Hepatic stellate cell (primary cell): ENCODE results near the gene P3H2.

ENCODE experiments used
- DNase-seq: peaks from one replicate; pipeline ENCODE4 v3.0.0; 2011; ENCODE audit warnings: low spot score

The P3H2 gene

DNA sequence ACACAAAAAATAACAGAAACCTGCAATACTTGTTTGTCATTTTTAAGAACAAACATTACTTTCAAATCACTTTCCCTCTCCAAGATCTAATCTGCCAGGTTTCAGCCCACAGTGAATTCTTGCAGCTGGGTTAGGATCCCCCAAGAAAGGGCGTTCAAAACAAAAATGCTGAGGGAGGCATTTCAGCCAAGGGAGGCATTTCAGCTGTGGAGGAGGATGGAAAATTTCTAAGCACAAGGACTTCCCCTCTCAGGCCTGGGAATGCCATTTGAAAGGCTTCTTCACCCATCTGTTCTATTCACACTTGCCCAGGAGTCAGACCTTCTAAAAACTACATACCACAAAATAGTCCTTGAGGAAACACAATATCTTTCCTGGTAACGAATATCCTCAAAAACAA is 69.1 kb downstream of the P3H2 start:
- no peak for DNase-seq

DNA sequence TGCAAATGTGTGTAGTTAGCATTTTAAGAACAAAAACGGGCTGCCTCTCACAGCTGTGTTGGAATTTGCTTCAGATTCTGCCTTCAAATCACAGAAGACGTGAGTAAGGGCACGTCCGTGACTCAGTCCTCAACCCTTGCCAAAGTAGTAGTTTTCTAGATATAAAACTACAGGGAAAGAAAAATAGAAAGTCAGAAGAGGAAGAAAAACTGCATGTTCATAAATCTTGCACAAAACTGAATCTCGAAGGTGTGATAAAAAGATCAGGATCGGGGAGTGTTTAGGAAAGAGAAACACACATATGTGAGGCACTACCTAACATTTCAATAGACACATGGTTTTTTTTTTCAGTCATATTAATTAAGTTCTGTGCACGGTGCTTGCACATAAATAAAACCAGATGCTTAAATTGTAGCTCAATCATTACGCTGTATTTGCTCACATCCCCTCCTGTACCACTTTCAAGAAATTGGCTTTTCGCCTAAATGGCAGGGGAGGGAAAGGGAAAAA is 71.7 kb downstream of the P3H2 start:
- peak; percentile 22 for DNase-seq

- no peak for DNase-seq
Measured at GRCh38 chr3:190044974-190045373, 75.7 kb downstream of the P3H2 start.

DNA sequence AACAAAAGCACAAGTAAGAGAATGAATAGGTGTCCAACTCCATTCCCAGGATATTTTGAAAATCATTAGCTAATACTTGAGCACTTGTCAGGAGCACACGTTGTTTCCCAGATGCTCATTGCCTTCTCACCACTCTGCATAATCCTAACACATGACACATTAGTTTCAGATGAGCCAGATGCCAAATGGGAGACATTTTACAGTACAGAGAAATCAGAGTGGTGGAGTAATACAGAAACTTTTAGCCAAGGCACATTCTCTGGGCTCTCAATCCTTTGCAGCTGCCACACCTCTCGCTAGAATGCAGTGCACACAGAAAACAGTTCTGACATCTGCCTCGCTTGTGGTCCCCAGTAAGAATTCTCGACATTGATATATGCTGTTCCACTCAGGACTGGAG is 76.6 kb downstream of the P3H2 start:
- no peak for DNase-seq

GRCh38 chr3:190043741-190044140 is 77.0 kb downstream of the P3H2 start:
- no peak for DNase-seq

- DNase-seq: no peak
Measured at GRCh38 chr3:190042558-190042957, 78.1 kb downstream of the P3H2 start.

- no peak for DNase-seq
Measured at GRCh38 chr3:190041333-190042041, 79.2 kb downstream of the P3H2 start.

DNA sequence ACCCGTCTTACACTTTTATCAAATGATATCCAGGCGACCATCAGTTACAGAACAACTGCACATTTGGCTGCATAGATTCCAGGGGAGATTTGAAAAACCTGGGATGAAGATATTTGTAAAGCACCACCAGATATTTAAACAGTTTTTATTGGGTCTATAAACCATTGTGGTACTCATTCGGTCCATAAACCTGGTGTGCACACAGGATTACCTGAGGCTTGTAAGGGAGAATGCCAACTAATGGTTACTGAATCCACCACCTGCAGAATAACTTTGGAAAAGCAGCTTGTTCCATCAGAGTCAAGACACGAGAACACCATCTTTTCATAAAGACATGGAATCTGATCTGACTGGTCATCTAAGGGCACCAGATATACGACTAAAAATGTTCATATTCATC is 80.6 kb downstream of the P3H2 start:
- no peak for DNase-seq

GRCh38 chr3:190038050-190038933 is 82.4 kb downstream of the P3H2 start:
- peak; percentile 22 for DNase-seq

DNA sequence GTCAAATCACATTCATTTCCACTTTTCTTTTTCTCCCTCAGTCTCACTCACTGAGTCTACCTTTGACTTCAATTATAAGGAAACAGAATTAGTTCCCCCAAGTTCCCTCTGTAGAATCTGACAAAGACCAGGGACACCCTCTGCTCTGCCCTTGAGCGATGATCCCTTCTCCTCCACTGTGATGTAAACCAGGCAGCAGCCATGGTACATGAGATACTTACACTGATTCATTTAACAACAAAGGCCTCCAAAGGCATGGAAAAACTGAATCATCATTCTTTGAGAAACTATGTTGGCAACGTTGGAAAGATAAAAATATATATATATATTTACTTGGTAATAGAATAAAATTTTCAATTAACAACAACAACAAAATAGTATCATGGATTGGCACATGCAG is 84.1 kb downstream of the P3H2 start:
- no peak for DNase-seq

GRCh38 chr3:190034446-190034845 is 86.3 kb downstream of the P3H2 start:
- DNase-seq: no peak

GRCh38 chr3:190032923-190033322 is 87.8 kb downstream of the P3H2 start:
- no peak for DNase-seq

- no peak for DNase-seq
Measured at GRCh38 chr3:190031887-190032752, 88.6 kb downstream of the P3H2 start.

GRCh38 chr3:190027116-190027515 is 93.6 kb downstream of the P3H2 start:
- DNase-seq: no peak

DNA sequence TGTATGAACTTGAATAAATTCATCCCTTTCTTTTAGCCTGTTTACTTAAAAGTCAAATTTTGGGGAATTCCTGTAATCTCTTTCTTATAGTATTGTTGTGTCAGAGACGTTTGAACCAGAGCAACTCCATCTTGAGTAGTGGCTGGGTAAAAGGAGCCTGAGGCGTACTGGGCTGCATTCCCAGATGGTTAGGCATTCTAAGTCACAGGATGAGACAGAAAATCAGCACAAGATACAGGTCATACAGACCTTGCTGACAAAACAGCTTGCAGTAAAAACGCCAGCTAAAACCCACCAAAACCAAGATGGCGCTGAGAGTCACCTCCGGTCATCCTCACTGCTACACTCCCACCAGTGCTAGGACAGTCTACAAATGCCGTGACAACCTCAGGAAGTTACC is 94.5 kb downstream of the P3H2 start:
- no peak for DNase-seq

DNA sequence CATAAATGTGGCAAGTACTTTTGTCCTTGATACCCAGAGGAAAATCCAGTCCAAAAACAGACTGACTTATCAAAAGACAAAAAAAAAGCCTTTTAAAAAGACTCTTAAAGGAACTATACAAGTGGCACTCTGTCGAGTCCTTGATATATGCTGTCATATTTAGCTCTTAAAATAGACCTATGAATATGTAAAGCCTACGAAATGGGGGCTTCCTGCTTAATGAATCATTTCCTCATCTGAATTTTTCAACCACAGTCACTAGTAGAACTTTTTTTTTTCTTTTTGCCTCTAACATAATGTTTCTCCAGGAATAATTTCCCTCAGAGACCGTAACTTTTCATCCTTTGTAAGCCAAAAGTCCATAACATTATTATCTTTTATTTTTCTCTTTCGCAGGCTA is 95.8 kb downstream of the P3H2 start:
- DNase-seq: peak; percentile 49

DNA sequence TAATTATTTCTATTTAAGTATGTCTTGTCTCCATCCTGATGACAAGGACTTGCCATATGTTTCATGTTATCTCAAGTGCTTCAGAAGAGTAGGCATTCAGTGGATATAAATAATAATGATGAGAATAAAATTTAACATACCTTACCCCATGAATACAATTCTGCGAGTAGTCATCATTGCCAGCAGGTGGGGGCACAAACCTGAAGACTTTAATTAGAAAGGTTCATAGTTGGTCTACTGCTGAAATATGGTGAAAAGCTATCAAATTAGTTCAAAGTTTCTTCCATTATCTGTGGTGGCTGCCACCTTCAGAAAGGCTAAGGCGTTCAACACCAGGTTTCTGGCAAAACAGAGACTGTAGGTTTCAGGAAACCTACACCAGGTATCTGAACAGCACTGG is 100.9 kb downstream of the P3H2 start:
- DNase-seq: no peak

GRCh38 chr3:190019006-190019405 is 101.7 kb downstream of the P3H2 start:
- no peak for DNase-seq

DNA sequence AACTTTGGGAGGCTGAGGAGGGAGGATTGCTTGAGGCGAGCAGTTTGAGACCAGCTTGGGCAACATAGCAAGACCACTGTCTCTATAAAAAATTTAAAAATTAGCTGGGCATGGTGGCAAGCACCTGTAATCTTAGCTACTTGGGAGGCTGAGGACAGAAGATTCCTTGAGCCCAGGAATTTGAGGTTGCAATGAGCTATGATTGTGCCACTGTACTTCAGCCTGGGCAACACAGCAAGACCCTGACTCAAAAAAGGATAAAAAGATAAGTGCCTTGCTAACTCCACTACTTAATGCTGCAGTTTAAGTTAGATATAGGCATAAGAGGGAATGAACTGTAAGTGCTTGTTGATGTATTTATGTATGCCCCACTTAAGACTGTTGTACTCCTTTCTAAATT is 102.2 kb downstream of the P3H2 start:
- DNase-seq: no peak

GRCh38 chr3:190017521-190018288 is 103.0 kb downstream of the P3H2 start:
- DNase-seq: no peak

DNA sequence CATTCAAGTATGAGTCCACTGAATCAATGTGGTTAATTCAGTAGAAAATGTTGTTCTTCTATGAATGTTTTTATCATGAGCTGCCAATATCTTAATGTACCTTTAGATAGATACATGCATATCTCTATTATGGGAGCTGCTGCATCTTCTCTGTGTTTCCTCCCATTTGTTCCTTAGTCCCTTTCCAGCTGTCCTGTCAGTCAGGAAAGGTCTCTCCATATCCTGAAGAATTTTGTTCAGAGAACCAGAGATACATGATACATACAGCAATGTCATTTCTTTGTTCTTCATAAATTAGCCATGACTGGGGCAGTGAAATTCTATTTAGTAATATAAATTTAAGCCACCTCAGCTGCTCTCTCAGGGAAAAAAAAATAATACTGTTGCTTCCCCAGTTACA is 103.7 kb downstream of the P3H2 start:
- DNase-seq: no peak

GRCh38 chr3:190014940-190015339 is 105.8 kb downstream of the P3H2 start:
- no peak for DNase-seq
